ENCODE results near the gene GNB1L.

DNA sequence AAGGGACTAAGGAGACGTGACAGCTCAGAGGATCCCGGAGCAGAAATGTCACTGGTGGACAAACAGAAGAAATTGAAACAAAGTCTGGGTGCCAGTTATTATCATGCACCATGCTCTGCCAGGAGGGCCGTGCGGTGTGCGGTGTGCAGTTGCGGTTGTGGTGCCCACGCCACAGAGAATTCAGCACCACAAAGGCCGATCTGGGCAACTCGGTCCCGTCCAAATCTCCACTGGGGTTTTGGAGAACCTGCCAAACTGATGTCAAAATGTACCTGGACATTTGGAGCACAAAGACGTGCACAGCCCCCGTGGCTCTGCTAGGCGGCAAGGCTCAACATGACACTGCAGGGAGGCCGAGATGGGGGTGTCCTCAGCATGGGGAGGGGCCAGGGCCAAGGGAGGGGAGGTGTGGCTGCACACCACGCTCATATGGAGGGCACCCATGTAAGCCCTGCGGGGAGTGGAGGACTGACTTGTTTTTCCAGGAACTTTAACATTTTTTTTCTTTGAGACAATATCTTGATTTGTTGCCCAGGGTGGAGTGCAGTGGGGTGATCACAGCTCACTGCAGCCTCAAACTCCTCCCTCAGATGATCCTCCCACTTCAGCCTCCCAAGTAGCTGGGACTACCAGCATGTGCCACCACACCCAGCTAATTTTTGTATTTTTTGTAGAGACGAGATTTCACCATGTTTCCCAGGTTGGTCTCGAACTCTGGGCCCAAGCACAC lies 39.4 kb downstream of the GNB1L start:
- TF ChIP-seq POLR2A (IDR thresholded peaks at IDR 0.05) = no peak
- TF ChIP-seq, protein P1, sequence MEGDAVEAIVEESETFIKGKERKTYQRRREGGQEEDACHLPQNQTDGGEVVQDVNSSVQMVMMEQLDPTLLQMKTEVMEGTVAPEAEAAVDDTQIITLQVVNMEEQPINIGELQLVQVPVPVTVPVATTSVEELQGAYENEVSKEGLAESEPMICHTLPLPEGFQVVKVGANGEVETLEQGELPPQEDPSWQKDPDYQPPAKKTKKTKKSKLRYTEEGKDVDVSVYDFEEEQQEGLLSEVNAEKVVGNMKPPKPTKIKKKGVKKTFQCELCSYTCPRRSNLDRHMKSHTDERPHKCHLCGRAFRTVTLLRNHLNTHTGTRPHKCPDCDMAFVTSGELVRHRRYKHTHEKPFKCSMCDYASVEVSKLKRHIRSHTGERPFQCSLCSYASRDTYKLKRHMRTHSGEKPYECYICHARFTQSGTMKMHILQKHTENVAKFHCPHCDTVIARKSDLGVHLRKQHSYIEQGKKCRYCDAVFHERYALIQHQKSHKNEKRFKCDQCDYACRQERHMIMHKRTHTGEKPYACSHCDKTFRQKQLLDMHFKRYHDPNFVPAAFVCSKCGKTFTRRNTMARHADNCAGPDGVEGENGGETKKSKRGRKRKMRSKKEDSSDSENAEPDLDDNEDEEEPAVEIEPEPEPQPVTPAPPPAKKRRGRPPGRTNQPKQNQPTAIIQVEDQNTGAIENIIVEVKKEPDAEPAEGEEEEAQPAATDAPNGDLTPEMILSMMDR (IDR thresholded peaks at IDR 0.05) = no peak
